Choroid plexus epithelial cell (primary cell): ENCODE data around the gene ZHX3.

Experiments
- DNase-seq: peaks from one replicate; pipeline ENCODE4 v3.0.0-alpha.2; 2010; ENCODE audit warnings: low read depth
- H3K4me3 ChIP-seq: 2 replicates; pipeline ENCODE4 v1.5.1; 2011; ENCODE audit warnings: low read depth, mild to moderate bottlenecking, control low read depth, low read length, moderate library complexity
- CTCF ChIP-seq: conservative IDR thresholded peaks from 2 replicates; pipeline ENCODE4 v1.5.1; 2011; ENCODE audit warnings: low read depth, mild to moderate bottlenecking, control low read depth, inconsistent platforms, low read length, moderate library complexity

Gene ZHX3

GRCh38 chr20:41161886-41162285 is 155.6 kb downstream of the ZHX3 start:
- DNase-seq, result no peak
- no peak overlapping the region for H3K4me3 ChIP-seq
- no peak for TF ChIP-seq CTCF

GRCh38 chr20:41160686-41161085 is 156.8 kb downstream of the ZHX3 start:
- H3K4me3 ChIP-seq, result no peak overlapping the region
- TF ChIP-seq CTCF, result no peak
- DNase-seq, result no peak

- no peak for DNase-seq
- TF ChIP-seq CTCF, result no peak
- no peak overlapping the region for H3K4me3 ChIP-seq
Observed at GRCh38 chr20:41159547-41159946, 158.0 kb downstream of the ZHX3 start.

- H3K4me3 ChIP-seq, result no peak overlapping the region
- DNase-seq, result no peak
- no peak for TF ChIP-seq CTCF
Observed at GRCh38 chr20:41158082-41158625, 159.4 kb downstream of the ZHX3 start.

- no peak overlapping the region for H3K4me3 ChIP-seq
- DNase-seq, result peak; percentile 38
- TF ChIP-seq CTCF, result no peak
Observed at GRCh38 chr20:41155261-41155660, 162.3 kb downstream of the ZHX3 start.

- no peak overlapping the region for H3K4me3 ChIP-seq
- no peak for DNase-seq
- peak; percentile 13 for TF ChIP-seq CTCF
Observed at GRCh38 chr20:41154436-41155176, 162.9 kb downstream of the ZHX3 start.

GRCh38 chr20:41152108-41152757 is 165.3 kb downstream of the ZHX3 start:
- DNase-seq, result no peak
- no peak overlapping the region for H3K4me3 ChIP-seq
- TF ChIP-seq CTCF, result no peak
